SK-N-SH (cell line): ENCODE results near the gene ATP5F1D.

Experiments used
- EP300 ChIP-seq, 2 experiments: IDR thresholded peaks; 2 replicates each; pipeline versions ENCODE4 v1.4.0 to v1.6.1; 2012; ENCODE audit warnings: borderline replicate concordance in 1 of 2, low read depth in 1 of 2, low read length in 1 of 2
- TAF1 ChIP-seq: IDR thresholded peaks from 2 replicates; pipeline ENCODE4 v1.6.1; 2012; ENCODE audit warnings: low read depth, mild to moderate bottlenecking, low read length, moderate library complexity, borderline replicate concordance
- TF ChIP-seq, protein P1 (sequence below): IDR thresholded peaks from 2 replicates; pipeline ENCODE4 v1.4.0; 2012; ENCODE audit warnings: low read depth, borderline replicate concordance
- TF ChIP-seq, protein P2 (sequence below): fragments of 150-350 bp; IDR thresholded peaks from 2 replicates; pipeline ENCODE4 v1.6.1; 2017; ENCODE audit warnings: antibody characterized with exemption, low read length, low read depth, borderline replicate concordance
- TF ChIP-seq, protein P3 (sequence below): IDR thresholded peaks from 2 replicates; pipeline ENCODE4 v1.4.0; 2012; ENCODE audit warnings: low read depth, borderline replicate concordance

DNA sequence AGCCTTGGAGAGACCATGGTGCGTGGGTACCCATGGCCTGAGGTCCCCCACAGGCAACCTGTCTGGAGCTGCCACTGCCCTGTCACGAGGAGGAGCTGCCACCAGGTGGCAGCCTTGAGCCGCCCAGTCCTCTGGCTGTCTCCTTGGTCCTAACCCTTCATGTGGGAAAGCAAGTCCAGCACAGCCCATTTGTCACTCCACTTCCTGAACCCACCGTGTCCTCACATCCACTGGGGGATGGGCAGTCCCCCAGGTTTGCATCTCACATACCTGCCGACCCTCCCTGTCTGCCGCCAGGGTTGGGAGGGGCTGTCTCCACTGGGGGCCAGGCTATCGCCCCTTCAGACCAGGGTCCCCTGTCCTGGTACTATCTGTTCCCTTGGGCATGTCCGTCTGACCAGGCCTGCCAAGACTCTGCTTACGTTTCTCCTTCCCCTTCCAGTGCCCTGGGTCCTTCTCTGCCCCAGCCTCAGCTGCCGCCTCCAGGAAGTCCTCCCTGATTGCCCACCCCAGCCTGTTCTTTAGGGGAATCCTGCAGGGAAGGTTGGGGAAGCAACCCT is 38.3 kb downstream of the ATP5F1D start:
- TF ChIP-seq TAF1 (no peak), EP300 (IDR thresholded peaks at IDR 0.05; ENCODE audit: borderline replicate concordance in 1 of 2, low read depth in 1 of 2, low read length in 1 of 2) (no peak)
- TF ChIP-seq, protein P1, sequence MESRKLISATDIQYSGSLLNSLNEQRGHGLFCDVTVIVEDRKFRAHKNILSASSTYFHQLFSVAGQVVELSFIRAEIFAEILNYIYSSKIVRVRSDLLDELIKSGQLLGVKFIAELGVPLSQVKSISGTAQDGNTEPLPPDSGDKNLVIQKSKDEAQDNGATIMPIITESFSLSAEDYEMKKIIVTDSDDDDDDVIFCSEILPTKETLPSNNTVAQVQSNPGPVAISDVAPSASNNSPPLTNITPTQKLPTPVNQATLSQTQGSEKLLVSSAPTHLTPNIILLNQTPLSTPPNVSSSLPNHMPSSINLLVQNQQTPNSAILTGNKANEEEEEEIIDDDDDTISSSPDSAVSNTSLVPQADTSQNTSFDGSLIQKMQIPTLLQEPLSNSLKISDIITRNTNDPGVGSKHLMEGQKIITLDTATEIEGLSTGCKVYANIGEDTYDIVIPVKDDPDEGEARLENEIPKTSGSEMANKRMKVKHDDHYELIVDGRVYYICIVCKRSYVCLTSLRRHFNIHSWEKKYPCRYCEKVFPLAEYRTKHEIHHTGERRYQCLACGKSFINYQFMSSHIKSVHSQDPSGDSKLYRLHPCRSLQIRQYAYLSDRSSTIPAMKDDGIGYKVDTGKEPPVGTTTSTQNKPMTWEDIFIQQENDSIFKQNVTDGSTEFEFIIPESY, result no peak
- TF ChIP-seq, protein P2, sequence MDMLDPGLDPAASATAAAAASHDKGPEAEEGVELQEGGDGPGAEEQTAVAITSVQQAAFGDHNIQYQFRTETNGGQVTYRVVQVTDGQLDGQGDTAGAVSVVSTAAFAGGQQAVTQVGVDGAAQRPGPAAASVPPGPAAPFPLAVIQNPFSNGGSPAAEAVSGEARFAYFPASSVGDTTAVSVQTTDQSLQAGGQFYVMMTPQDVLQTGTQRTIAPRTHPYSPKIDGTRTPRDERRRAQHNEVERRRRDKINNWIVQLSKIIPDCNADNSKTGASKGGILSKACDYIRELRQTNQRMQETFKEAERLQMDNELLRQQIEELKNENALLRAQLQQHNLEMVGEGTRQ, result no peak
- TF ChIP-seq, protein P3, sequence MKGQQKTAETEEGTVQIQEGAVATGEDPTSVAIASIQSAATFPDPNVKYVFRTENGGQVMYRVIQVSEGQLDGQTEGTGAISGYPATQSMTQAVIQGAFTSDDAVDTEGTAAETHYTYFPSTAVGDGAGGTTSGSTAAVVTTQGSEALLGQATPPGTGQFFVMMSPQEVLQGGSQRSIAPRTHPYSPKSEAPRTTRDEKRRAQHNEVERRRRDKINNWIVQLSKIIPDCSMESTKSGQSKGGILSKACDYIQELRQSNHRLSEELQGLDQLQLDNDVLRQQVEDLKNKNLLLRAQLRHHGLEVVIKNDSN, result no peak
